Nephron progenitor cell (in vitro differentiated cells): ENCODE measurements around the gene CD83.

ENCODE experiments used
- DNase-seq: peaks from one replicate; pipeline ENCODE4 v3.0.0; 2021
- H3K27ac Mint-ChIP-seq: 2 replicates; pipeline ENCODE4 v1.8.0; 2021; ENCODE audit warnings: mild to moderate bottlenecking, moderate library complexity, mixed read lengths
- H3K27me3 Mint-ChIP-seq: 2 replicates; pipeline ENCODE4 v1.8.0; 2021; ENCODE audit warnings: mild to moderate bottlenecking, low read depth, mixed read lengths; ENCODE audit not compliant: poor library complexity
- H3K36me3 Mint-ChIP-seq: 2 replicates; pipeline ENCODE4 v1.8.0; 2021; ENCODE audit warnings: low read depth, mixed read lengths
- H3K4me1 Mint-ChIP-seq: 2 replicates; pipeline ENCODE4 v1.8.0; 2021; ENCODE audit warnings: mixed read lengths
- H3K4me3 Mint-ChIP-seq: 2 replicates; pipeline ENCODE4 v1.8.0; 2021; ENCODE audit warnings: mild to moderate bottlenecking, moderate library complexity, mixed read lengths
- H3K9me3 Mint-ChIP-seq: 2 replicates; pipeline ENCODE4 v1.8.0; 2021; ENCODE audit warnings: mild to moderate bottlenecking, moderate library complexity, mixed read lengths
- CTCF ChIP-seq: fragments of 200-600 bp; sonication (generic); IDR thresholded peaks from 2 replicates; pipeline ENCODE4 v1.5.0; 2021; ENCODE audit warnings: antibody characterized with exemption

CD83 gene

GRCh38 chr6:14094721-14095120, 22.9 kb upstream of the CD83 start:
- Mint-ChIP-seq H3K27ac (no peak overlapping the region), H3K4me3 (no peak overlapping the region), H3K9me3 (peaks cover 18% of the 10 kb centered on the region), H3K36me3 (peaks cover 9% of the 10 kb centered on the region), H3K27me3 (peaks cover 5% of the 10 kb centered on the region), H3K4me1 (no peaks in the 10 kb centered on the region)
- no peak for DNase-seq
- no peak for TF ChIP-seq CTCF

- Mint-ChIP-seq H3K4me1 (no peaks in the 10 kb centered on the region), H3K4me3 (no peak overlapping the region), H3K27me3 (peaks cover 3% of the 10 kb centered on the region), H3K9me3 (peaks cover 11% of the 10 kb centered on the region), H3K27ac (no peak overlapping the region), H3K36me3 (peaks cover 5% of the 10 kb centered on the region)
- no peak for TF ChIP-seq CTCF
- DNase-seq = no peak
These were observed 22.1 kb upstream of the CD83 start for GRCh38 chr6:14095437-14095836.

- Mint-ChIP-seq H3K36me3 (no peaks in the 10 kb centered on the region), H3K27ac (no peak overlapping the region), H3K4me3 (no peak overlapping the region), H3K4me1 (peaks cover 4% of the 10 kb centered on the region), H3K27me3 (peaks cover 7% of the 10 kb centered on the region), H3K9me3 (no peaks in the 10 kb centered on the region)
- DNase-seq = no peak
- TF ChIP-seq CTCF = no peak
These were observed 17.4 kb upstream of the CD83 start for GRCh38 chr6:14100138-14100537.

- Mint-ChIP-seq H3K4me1 (peaks cover 4% of the 10 kb centered on the region), H3K27me3 (peaks cover 7% of the 10 kb centered on the region), H3K36me3 (no peaks in the 10 kb centered on the region), H3K4me3 (no peak overlapping the region), H3K9me3 (peaks cover 5% of the 10 kb centered on the region), H3K27ac (no peak overlapping the region)
- no peak for TF ChIP-seq CTCF
- DNase-seq = no peak
These were observed 16.6 kb upstream of the CD83 start for GRCh38 chr6:14100966-14101365.

- H3K9me3 Mint-ChIP-seq = peaks cover 18% of the 10 kb centered on the region
- no peak for TF ChIP-seq CTCF
- H3K27ac Mint-ChIP-seq = no peak overlapping the region
- H3K4me1 Mint-ChIP-seq = peaks cover 4% of the 10 kb centered on the region
- H3K4me3 Mint-ChIP-seq = no peak overlapping the region
- DNase-seq = no peak
- H3K36me3 Mint-ChIP-seq = no peaks in the 10 kb centered on the region
- peaks cover 10% of the 10 kb centered on the region for H3K27me3 Mint-ChIP-seq
These were observed 15.2 kb upstream of the CD83 start for GRCh38 chr6:14102383-14102782.

GRCh38 chr6:14105547-14105946, 12.0 kb upstream of the CD83 start:
- TF ChIP-seq CTCF = no peak
- Mint-ChIP-seq H3K4me3 (no peak overlapping the region), H3K36me3 (no peaks in the 10 kb centered on the region), H3K9me3 (peaks cover 23% of the 10 kb centered on the region), H3K4me1 (peaks cover 4% of the 10 kb centered on the region), H3K27me3 (peaks cover 21% of the 10 kb centered on the region), H3K27ac (no peak overlapping the region)
- DNase-seq = no peak
